HepG2 (cell line): ENCODE measurements around the gene DNAH8.

Experiments
- HCFC1 ChIP-seq: fragments of 150-350 bp; IDR thresholded peaks from 2 replicates; pipeline ENCODE4 v1.6.1; 2014; ENCODE audit warnings: low read depth, low read length
- PHF20 ChIP-seq: sonication (generic); formaldehyde crosslinking; IDR thresholded peaks from 2 replicates; pipeline ENCODE4 v1.5.0; 2020; ENCODE audit warnings: mild to moderate bottlenecking, missing genetic modification reagents
- PRPF4 ChIP-seq: fragments of 200-400 bp; formaldehyde crosslinking; IDR thresholded peaks from 2 replicates; pipeline ENCODE4 v1.6.1; 2016; ENCODE audit warnings: low read length, low read depth; ENCODE audit not compliant: poor library complexity, severe bottlenecking
- RAD51 ChIP-seq: fragments of 450-650 bp; IDR thresholded peaks from 2 replicates; pipeline ENCODE4 v1.6.1; 2016; ENCODE audit warnings: borderline replicate concordance
- ZNF160 ChIP-seq: sonication (generic); formaldehyde crosslinking; IDR thresholded peaks from 2 replicates; pipeline ENCODE4 v1.8.0; 2022; ENCODE audit warnings: mild to moderate bottlenecking, inconsistent platforms, missing genetic modification reagents
- TF ChIP-seq, protein P1 (sequence below): sonication (generic); formaldehyde crosslinking; IDR thresholded peaks from 2 replicates; pipeline ENCODE4 v1.5.0; 2020; ENCODE audit warnings: mild to moderate bottlenecking, missing genetic modification reagents, moderate library complexity
- TF ChIP-seq, protein P2 (sequence below): sonication (generic); formaldehyde crosslinking; IDR thresholded peaks from 2 replicates; pipeline ENCODE4 v1.4.0; 2020; ENCODE audit warnings: missing genetic modification reagents

DNA sequence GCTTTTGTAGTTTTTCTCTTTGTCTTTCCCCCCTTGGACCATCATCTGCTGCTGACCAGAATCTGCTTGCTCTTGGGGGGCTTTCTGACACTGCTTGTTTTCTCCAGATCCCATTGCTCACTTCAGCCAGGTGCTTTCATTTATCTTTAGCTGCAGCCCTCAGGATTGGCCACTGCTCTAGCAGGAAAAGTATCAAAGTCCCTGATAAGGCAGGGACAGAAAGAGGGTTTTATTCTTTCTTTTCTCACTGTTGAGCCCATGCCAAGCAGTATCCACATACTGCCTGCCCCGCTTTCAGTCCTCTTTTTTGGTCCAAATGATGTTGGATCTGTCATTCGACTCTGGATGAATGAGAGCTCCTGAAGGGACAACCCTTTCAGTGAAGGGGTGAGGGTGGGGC, 141.4 kb downstream of the DNAH8 start:
- TF ChIP-seq PRPF4 (no peak), HCFC1 (no peak), PHF20 (CRISPR knock-in tag) (no peak), ZNF160 (CRISPR knock-in tag) (no peak), RAD51 (no peak)
- TF ChIP-seq, protein P1, sequence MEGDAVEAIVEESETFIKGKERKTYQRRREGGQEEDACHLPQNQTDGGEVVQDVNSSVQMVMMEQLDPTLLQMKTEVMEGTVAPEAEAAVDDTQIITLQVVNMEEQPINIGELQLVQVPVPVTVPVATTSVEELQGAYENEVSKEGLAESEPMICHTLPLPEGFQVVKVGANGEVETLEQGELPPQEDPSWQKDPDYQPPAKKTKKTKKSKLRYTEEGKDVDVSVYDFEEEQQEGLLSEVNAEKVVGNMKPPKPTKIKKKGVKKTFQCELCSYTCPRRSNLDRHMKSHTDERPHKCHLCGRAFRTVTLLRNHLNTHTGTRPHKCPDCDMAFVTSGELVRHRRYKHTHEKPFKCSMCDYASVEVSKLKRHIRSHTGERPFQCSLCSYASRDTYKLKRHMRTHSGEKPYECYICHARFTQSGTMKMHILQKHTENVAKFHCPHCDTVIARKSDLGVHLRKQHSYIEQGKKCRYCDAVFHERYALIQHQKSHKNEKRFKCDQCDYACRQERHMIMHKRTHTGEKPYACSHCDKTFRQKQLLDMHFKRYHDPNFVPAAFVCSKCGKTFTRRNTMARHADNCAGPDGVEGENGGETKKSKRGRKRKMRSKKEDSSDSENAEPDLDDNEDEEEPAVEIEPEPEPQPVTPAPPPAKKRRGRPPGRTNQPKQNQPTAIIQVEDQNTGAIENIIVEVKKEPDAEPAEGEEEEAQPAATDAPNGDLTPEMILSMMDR (CRISPR knock-in tag): no peak
- TF ChIP-seq, protein P2, sequence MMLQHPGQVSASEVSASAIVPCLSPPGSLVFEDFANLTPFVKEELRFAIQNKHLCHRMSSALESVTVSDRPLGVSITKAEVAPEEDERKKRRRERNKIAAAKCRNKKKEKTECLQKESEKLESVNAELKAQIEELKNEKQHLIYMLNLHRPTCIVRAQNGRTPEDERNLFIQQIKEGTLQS (CRISPR knock-in tag): no peak
